OCI-M1 (cell line): ENCODE results near the gene FRA10AC1.
A peak's percentile ranks its signal among the peaks of the same experiment; 100 is the strongest.

Source experiments
- DNase-seq: peaks from one replicate; lab custom pipeline; 2025; lab: John Stamatoyannopoulos, UW

FRA10AC1 gene

GRCh38 chr10:93702210-93703001 is at the start of gene FRA10AC1:
FRA10AC1 (minus strand) TSS chr10:93702592; CDS start chr10:93700106, 2,486 bp downstream.
- peak; percentile 97 for DNase-seq

DNA sequence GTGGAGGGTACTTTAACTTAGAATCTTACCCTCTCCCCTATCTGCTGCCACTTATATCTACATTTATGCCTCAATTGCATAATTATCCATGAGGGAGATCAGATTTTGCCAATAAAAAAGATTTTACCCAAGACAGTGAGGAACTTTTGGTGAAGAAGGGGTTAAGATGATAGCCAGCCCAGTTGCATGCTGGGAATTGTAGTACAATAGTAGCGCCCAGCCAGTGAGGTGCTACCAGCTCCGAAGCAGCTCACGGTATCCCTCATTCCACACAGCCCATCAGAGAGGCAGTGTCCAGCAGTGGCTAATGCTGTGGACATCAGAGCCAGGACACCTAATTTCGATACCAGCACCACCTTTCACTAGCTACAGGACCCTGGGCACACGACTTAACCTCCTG is 49.4 kb upstream of the FRA10AC1 start:
- DNase-seq, result peak; percentile 42

DNA sequence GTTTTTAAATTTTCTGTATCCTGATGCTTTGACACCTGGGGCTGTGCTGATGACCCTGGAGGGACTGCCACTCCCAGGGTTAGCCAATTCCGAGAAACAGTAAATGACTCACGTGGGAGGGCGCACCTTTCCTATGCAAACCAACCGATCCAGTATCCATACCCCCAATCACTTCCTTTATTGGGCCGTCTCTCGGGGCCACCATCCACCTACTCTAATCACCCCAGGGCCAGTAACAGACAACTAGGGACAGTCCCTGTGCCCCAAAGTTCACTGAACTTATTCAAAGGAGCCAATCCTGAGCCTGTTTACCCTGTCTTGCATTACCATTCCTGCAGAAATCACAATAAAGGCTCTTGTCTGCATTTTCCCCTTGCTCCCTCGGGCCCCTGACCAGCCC is 48.7 kb upstream of the FRA10AC1 start:
- no peak for DNase-seq

DNA sequence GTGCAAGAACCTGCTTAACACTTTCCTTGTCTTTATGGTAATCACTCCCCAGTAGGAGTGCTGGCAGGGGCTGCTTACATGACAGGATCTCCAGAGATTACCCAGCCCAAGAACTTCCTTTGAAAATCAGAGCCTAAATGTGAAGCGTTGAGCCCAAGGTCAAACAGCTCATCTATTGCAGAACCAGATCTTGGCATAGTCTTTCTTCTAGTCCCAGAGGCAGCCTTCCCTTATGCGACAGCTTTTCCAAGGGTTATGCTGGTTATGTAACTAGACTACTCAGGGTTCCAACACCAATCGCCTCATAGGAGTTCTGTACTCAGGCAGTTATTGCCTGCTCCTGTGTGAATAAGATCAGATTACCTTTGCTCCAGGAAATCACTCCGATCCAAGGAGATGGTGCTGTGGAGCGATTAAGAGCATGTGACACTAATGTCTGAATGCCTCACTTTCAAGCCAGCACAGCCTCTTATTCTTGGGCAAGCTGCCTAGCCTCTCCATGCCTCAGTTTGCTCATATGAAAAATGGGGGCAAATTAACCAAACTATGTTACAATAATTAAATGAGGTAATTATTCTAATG is 46.9 kb upstream of the FRA10AC1 start:
- no peak for DNase-seq

- no peak for DNase-seq
Measured at GRCh38 chr10:93746844-93747284, 44.5 kb upstream of the FRA10AC1 start.

GRCh38 chr10:93745408-93746065 is 43.1 kb upstream of the FRA10AC1 start:
- peak; percentile 58 for DNase-seq

GRCh38 chr10:93742633-93743349 is 40.4 kb upstream of the FRA10AC1 start:
- DNase-seq, result peak; percentile 83

GRCh38 chr10:93741367-93741766 is 39.0 kb upstream of the FRA10AC1 start:
- DNase-seq, result no peak

- no peak for DNase-seq
Measured at GRCh38 chr10:93726024-93726423, 23.6 kb upstream of the FRA10AC1 start.

- DNase-seq, result no peak
Measured at GRCh38 chr10:93723153-93723552, 20.8 kb upstream of the FRA10AC1 start.

GRCh38 chr10:93722550-93722949 is 20.2 kb upstream of the FRA10AC1 start:
- DNase-seq, result no peak

GRCh38 chr10:93719901-93720300 is 17.5 kb upstream of the FRA10AC1 start:
- no peak for DNase-seq

DNA sequence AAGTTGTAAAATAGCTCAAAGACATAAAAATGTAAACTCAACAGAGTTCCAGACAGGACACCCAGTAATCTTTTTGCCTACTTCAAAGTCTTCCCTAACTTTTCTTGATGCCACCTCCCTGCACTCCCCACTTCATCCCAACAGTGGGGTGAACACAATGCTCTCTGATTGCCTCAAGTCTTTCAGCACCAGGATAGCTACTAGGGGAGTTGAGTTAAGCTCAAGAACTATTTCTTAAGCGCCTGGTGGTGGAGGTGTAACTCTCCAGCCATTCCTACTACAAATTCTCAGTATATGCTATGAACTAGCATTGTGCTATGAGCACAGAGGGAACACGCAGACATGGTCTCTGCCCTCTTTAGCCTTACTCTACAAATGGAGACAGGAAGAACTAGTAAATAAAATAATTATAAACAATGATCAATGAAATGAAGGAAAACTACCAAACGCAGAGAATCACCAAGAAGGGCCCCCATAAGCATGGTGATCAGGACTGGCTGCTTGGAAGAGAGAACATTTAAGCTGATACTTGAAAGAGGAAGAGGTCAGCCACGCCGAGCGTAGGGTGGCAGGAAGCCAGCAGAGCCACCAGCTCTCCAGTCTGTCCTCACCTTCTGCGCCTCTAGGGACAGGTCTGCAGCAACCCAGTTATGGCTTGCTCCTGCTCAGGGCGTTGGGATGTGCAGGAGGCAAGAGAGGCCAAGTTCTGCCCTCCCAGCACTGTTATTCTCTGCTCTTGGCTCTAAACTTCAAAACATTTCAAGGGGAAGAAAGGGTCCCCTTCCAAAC is 16.7 kb upstream of the FRA10AC1 start:
- DNase-seq, result peak; percentile 68

GRCh38 chr10:93716766-93717165 is 14.4 kb upstream of the FRA10AC1 start:
- no peak for DNase-seq

- no peak for DNase-seq
Measured at GRCh38 chr10:93715345-93715744, 13.0 kb upstream of the FRA10AC1 start.

GRCh38 chr10:93712593-93712992 is 10.2 kb upstream of the FRA10AC1 start:
- no peak for DNase-seq

DNA sequence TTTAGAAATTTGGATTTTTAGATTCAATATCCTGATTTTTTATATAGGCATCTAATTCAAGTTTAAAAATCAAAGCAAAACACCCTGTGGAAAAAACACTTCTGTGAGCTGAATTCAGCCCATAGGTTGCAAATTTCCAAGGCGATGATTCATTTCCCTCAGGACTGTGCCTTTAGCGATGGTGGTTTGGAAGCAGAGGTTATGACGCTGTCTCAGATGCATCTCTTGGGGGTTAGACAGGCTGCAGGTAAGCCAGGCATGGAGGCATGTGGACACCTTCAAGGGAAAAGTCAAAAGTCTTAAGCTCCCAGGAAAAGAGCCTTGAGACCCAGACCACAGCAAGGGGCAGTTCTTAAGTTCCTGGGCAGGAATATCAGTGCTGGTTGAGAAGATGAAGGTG is 9.5 kb upstream of the FRA10AC1 start:
- no peak for DNase-seq

DNA sequence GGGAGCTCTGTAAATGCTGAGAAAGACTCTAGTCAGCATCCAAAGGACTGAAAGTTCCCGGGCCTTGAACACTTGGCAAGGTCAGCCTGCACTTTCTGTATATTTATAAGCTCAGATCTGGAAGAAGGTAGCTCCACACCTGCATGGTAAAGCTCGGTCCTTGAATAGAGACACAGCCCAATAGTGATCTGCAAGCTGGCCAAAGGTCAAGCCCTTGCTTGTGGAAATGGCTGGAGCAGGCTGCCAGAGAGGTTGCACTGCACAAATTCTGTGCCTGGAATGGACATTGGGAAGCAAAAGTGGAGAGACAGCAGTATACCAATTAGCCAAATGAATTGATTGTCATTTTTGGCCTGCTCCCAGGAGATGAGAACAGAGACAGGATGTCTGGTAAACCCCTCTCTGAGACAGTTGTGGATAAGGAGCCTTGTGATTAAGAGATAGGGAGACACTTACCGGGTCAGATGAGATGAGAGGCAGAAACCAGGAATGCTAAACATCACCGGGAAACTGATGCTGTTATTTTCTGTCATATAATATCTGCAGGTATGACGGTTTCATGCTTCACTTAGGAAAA is 8.0 kb upstream of the FRA10AC1 start:
- DNase-seq, result no peak

GRCh38 chr10:93707623-93708022 is 5.2 kb upstream of the FRA10AC1 start:
- DNase-seq, result no peak

GRCh38 chr10:93704451-93704850 is 2.1 kb upstream of the FRA10AC1 start:
- no peak for DNase-seq

DNA sequence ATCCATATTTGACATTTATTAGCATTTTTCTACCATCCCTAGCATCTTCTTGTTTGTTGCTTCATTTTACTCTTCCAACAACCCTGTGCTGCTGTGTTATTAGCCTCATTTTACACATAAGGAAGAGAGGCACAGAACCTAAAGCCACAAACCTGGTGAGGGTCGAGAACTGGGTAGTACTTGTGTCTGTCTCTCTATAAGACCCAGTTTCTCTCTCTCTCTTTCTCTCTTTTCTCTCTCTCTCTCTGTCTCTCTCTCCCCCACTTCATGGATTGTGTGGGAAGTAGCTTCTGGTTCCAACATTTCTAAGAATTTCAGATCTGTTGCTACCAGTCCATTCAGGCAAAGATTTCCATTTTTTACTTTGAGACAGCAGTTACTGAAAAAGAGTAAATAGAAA is 1.4 kb upstream of the FRA10AC1 start:
- DNase-seq, result no peak
